Measurements from ENCODE around the gene KCNJ6. TPM values are rescaled to one million over a fixed set of nuclear protein-coding genes. Genes with fewer than 3 reads are reported as not detected.

Gene KCNJ6
- total RNA-seq, 1 experiment from 2014 or later, result not detected

GRCh38 chr21:37702241-37702640, 214.0 kb downstream of the KCNJ6 start:
- intact Hi-C loops (cut with micrococcal nuclease), result loop anchor here (10.0 kb wide), 1 partner anchor 423 kb away; no protein-coding TSS in a partner anchor
- no peak overlapping the region for H3K9ac ChIP-seq (ENCODE audit: low read length)
- CTCF ChIA-PET, result interaction anchor here (0.9 kb wide), 1 partner anchor 650 kb away, joined by 4 read pairs; no protein-coding TSS in a partner anchor
- no peaks in the 10 kb centered on the region for H3K79me2 ChIP-seq (ENCODE audit: insufficient read depth, low read length)
- no peak overlapping the region for H3K27ac ChIP-seq (ENCODE audit: low read depth, low read length)
- TF ChIP-seq ZFX (IDR thresholded peaks at IDR 0.05) (no peak), EZH2 (IDR thresholded peaks at IDR 0.05) (no peak), TCF7L2 (IDR thresholded peaks at IDR 0.05; ENCODE audit: borderline replicate concordance, extremely low read depth, insufficient read depth, insufficient read length) (no peak), POLR2A (IDR thresholded peaks at IDR 0.05; ENCODE audit: borderline replicate concordance, extremely low read depth, insufficient read depth, insufficient read length) (no peak), SIN3A (IDR thresholded peaks at IDR 0.05; ENCODE audit: low read depth) (no peak), ATF3 (IDR thresholded peaks at IDR 0.05) (no peak), CEBPB (IDR thresholded peaks at IDR 0.05; ENCODE audit: low read depth) (no peak), JUND (IDR thresholded peaks at IDR 0.05) (no peak), EZH2phosphoT487 (IDR thresholded peaks at IDR 0.05; ENCODE audit: borderline replicate concordance) (no peak), EGR1 (IDR thresholded peaks at IDR 0.05; ENCODE audit: low read depth) (no peak), RAD21 (IDR thresholded peaks at IDR 0.05; ENCODE audit: low read depth) (no peak), ELF1 (IDR thresholded peaks at IDR 0.05; ENCODE audit: borderline replicate concordance, low read depth) (no peak), CTCF (IDR thresholded peaks at IDR 0.05 in 2 of 3, conservative IDR thresholded peaks at IDR 0.05 in 1 of 3; ENCODE audit: borderline replicate concordance in 1 of 3, insufficient read depth in 1 of 3, low read depth in 2 of 3, low read length in 2 of 3) (no peak), SRF (IDR thresholded peaks at IDR 0.05; ENCODE audit: low read depth) (no peak), ZBTB33 (IDR thresholded peaks at IDR 0.05; ENCODE audit: extremely low read depth, insufficient replicate concordance, low read length) (no peak), ZNF274 (IDR thresholded peaks at IDR 0.05; ENCODE audit: low read depth, low read length) (no peak), CBX3 (IDR thresholded peaks at IDR 0.05; ENCODE audit: low read depth) (no peak), FOSL1 (IDR thresholded peaks at IDR 0.05; ENCODE audit: low read depth) (no peak)
- TF ChIP-seq, protein P1, sequence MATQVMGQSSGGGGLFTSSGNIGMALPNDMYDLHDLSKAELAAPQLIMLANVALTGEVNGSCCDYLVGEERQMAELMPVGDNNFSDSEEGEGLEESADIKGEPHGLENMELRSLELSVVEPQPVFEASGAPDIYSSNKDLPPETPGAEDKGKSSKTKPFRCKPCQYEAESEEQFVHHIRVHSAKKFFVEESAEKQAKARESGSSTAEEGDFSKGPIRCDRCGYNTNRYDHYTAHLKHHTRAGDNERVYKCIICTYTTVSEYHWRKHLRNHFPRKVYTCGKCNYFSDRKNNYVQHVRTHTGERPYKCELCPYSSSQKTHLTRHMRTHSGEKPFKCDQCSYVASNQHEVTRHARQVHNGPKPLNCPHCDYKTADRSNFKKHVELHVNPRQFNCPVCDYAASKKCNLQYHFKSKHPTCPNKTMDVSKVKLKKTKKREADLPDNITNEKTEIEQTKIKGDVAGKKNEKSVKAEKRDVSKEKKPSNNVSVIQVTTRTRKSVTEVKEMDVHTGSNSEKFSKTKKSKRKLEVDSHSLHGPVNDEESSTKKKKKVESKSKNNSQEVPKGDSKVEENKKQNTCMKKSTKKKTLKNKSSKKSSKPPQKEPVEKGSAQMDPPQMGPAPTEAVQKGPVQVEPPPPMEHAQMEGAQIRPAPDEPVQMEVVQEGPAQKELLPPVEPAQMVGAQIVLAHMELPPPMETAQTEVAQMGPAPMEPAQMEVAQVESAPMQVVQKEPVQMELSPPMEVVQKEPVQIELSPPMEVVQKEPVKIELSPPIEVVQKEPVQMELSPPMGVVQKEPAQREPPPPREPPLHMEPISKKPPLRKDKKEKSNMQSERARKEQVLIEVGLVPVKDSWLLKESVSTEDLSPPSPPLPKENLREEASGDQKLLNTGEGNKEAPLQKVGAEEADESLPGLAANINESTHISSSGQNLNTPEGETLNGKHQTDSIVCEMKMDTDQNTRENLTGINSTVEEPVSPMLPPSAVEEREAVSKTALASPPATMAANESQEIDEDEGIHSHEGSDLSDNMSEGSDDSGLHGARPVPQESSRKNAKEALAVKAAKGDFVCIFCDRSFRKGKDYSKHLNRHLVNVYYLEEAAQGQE (IDR thresholded peaks at IDR 0.05; ENCODE audit: low read depth), result no peak
- RAD21 ChIA-PET (ENCODE audit: low non-redundant PET in 1 of 2, low total read pairs in 2 of 2, uncharacterized antibody in 2 of 2, unreplicated experiment in 2 of 2), result no interaction called here
- DNase-seq (ENCODE audit: low read depth, low spot score) (no peak), ATAC-seq (no peak)
- no peaks in the 10 kb centered on the region for H4K20me1 ChIP-seq (ENCODE audit: insufficient read depth)
- H3K9me2 ChIP-seq (ENCODE audit: insufficient read depth), result no peaks in the 10 kb centered on the region
- H3K4me3 ChIP-seq (replicated peaks in 1 of 2; ENCODE audit: low read depth in 1 of 2, low read length in 2 of 2), result no peak overlapping the region
- no peaks in the 10 kb centered on the region for H3K9me3 ChIP-seq (ENCODE audit: control insufficient read depth in 1 of 2, insufficient read depth in 1 of 2, low read depth in 1 of 2, low read length in 2 of 2)
- BruUV-seq (replicated peaks), result no TSS peak
- no peak overlapping the region for H2AFZ ChIP-seq (ENCODE audit: low read depth, low read length, poor library complexity, severe bottlenecking)
- no peak overlapping the region for H3K4me2 ChIP-seq (ENCODE audit: low read length)
- H3K4me1 ChIP-seq (ENCODE audit: control insufficient read depth in 1 of 2, insufficient read depth in 2 of 2, low read length in 2 of 2), result no peaks in the 10 kb centered on the region
- H3K27me3 ChIP-seq (ENCODE audit: insufficient read depth, low read length), result peaks cover 9% of the 10 kb centered on the region; the same call in 1 of the 2 replicates
- POLR2A ChIA-PET, result no interaction called here
- H3K36me3 ChIP-seq (ENCODE audit: control insufficient read depth in 1 of 2, insufficient read depth in 2 of 2, low read length in 2 of 2), result no peaks in the 10 kb centered on the region

Data from HCT116 (cell line).